Cardiac muscle cell (in vitro differentiated cells and primary cell): ENCODE measurements around the gene CFAP97. TPM values are rescaled to one million over a fixed set of nuclear protein-coding genes. Genes with fewer than 3 reads are reported as not detected.

Experiments
- DNase-seq, 2 donors: peaks; one replicate each; pipeline versions ENCODE4 v3.0.0 to v3.0.0-alpha.2; 2010 to 2017; ENCODE audit warnings: low read depth in 1 of 2, low spot score in 1 of 2
- H3K27ac ChIP-seq: fragments of 200-600 bp; sonication (generic); 2 replicates; pipeline ENCODE4 v1.5.1; 2016
- H3K27me3 ChIP-seq: fragments of 200-600 bp; sonication (generic); 2 replicates; pipeline ENCODE4 v1.6.0; 2016; ENCODE audit warnings: control low read depth
- H3K36me3 ChIP-seq: fragments of 200-600 bp; sonication (generic); 2 replicates; pipeline ENCODE4 v1.5.1; 2016; ENCODE audit warnings: control low read depth
- H3K4me1 ChIP-seq: fragments of 200-600 bp; sonication (generic); 2 replicates; pipeline ENCODE4 v1.8.1; 2017; ENCODE audit warnings: low read depth, mild to moderate bottlenecking, mixed run types
- H3K4me3 ChIP-seq: fragments of 200-600 bp; sonication (generic); 2 replicates; pipeline ENCODE4 v1.5.1; 2016; ENCODE audit warnings: mild to moderate bottlenecking
- H3K9me3 ChIP-seq: fragments of 200-600 bp; sonication (generic); 2 replicates; pipeline ENCODE4 v1.5.1; 2017; ENCODE audit warnings: low read depth, mild to moderate bottlenecking, control low read depth
- CTCF ChIP-seq: IDR thresholded peaks from 2 replicates; pipeline ENCODE4 v1.5.1; 2012; ENCODE audit warnings: low read depth, mild to moderate bottlenecking, low read length
- polyA plus RNA-seq: library from polyadenylated mRNA; unstranded; fragments of >200 nt; fragmentation: Nextera tagmentation; extraction: Ambion mirVana; gene quantifications from 2 replicates; pipeline ENCODE4 v1.2.1, GENCODE V29; 2016
- total RNA-seq: library from RNA; depleted of rRNA; stranded (reverse); fragments of >200 nt; gene quantifications from 2 replicates; pipeline ENCODE4 v1.2.3, GENCODE V29; 2016

Gene CFAP97
- total and polyA plus RNA-seq, 2 experiments from 2014 or later: 22.2 to 23.9 TPM

- no peak overlapping the region for H3K27ac ChIP-seq
- no peak for DNase-seq
- TF ChIP-seq CTCF: no peak
- H3K36me3 ChIP-seq: no peaks in the 10 kb centered on the region
- H3K4me3 ChIP-seq: no peak overlapping the region
- H3K4me1 ChIP-seq: no peaks in the 10 kb centered on the region
- no peaks in the 10 kb centered on the region for H3K9me3 ChIP-seq
- H3K27me3 ChIP-seq: no peaks in the 10 kb centered on the region
Measured at GRCh38 chr4:185227713-185228278, 24.0 kb upstream of the CFAP97 start.

GRCh38 chr4:185227131-185227551 is 23.3 kb upstream of the CFAP97 start:
- H3K9me3 ChIP-seq: no peaks in the 10 kb centered on the region
- TF ChIP-seq CTCF: peak; percentile 30
- H3K27me3 ChIP-seq: no peaks in the 10 kb centered on the region
- no peak overlapping the region for H3K27ac ChIP-seq
- DNase-seq: no peak
- H3K36me3 ChIP-seq: no peaks in the 10 kb centered on the region
- no peak overlapping the region for H3K4me3 ChIP-seq
- H3K4me1 ChIP-seq: no peaks in the 10 kb centered on the region

GRCh38 chr4:185225940-185226339 is 22.1 kb upstream of the CFAP97 start:
- no peak for TF ChIP-seq CTCF
- no peaks in the 10 kb centered on the region for H3K9me3 ChIP-seq
- no peaks in the 10 kb centered on the region for H3K4me1 ChIP-seq
- no peaks in the 10 kb centered on the region for H3K36me3 ChIP-seq
- no peak overlapping the region for H3K4me3 ChIP-seq
- no peak for DNase-seq
- H3K27ac ChIP-seq: no peak overlapping the region
- H3K27me3 ChIP-seq: no peaks in the 10 kb centered on the region

GRCh38 chr4:185224597-185224996 is 20.8 kb upstream of the CFAP97 start:
- DNase-seq: no peak
- no peaks in the 10 kb centered on the region for H3K27me3 ChIP-seq
- no peaks in the 10 kb centered on the region for H3K4me1 ChIP-seq
- H3K27ac ChIP-seq: no peak overlapping the region
- H3K9me3 ChIP-seq: no peaks in the 10 kb centered on the region
- H3K4me3 ChIP-seq: no peak overlapping the region
- no peaks in the 10 kb centered on the region for H3K36me3 ChIP-seq
- no peak for TF ChIP-seq CTCF

- no peaks in the 10 kb centered on the region for H3K36me3 ChIP-seq
- H3K9me3 ChIP-seq: no peaks in the 10 kb centered on the region
- H3K4me3 ChIP-seq: no peak overlapping the region
- no peaks in the 10 kb centered on the region for H3K27me3 ChIP-seq
- no peak for DNase-seq
- no peaks in the 10 kb centered on the region for H3K4me1 ChIP-seq
- TF ChIP-seq CTCF: no peak
- H3K27ac ChIP-seq: no peak overlapping the region
Measured at GRCh38 chr4:185222598-185222997, 18.8 kb upstream of the CFAP97 start.
